ENCODE measurements around the gene PRODH2.

The PRODH2 gene

GRCh38 chr19:35812220-35813042, at the start of gene PRODH2:
PRODH2 (minus strand) TSS chr19:35812845; CDS start chr19:35812805, 40 bp downstream.
- TF ChIP-seq, protein P1, sequence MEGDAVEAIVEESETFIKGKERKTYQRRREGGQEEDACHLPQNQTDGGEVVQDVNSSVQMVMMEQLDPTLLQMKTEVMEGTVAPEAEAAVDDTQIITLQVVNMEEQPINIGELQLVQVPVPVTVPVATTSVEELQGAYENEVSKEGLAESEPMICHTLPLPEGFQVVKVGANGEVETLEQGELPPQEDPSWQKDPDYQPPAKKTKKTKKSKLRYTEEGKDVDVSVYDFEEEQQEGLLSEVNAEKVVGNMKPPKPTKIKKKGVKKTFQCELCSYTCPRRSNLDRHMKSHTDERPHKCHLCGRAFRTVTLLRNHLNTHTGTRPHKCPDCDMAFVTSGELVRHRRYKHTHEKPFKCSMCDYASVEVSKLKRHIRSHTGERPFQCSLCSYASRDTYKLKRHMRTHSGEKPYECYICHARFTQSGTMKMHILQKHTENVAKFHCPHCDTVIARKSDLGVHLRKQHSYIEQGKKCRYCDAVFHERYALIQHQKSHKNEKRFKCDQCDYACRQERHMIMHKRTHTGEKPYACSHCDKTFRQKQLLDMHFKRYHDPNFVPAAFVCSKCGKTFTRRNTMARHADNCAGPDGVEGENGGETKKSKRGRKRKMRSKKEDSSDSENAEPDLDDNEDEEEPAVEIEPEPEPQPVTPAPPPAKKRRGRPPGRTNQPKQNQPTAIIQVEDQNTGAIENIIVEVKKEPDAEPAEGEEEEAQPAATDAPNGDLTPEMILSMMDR (conservative IDR thresholded peaks at IDR 0.05), result no peak
- no peak for TF ChIP-seq ZFX (IDR thresholded peaks at IDR 0.05)
- no peak within 1 kb of the TSS for H3K27ac ChIP-seq

DNA sequence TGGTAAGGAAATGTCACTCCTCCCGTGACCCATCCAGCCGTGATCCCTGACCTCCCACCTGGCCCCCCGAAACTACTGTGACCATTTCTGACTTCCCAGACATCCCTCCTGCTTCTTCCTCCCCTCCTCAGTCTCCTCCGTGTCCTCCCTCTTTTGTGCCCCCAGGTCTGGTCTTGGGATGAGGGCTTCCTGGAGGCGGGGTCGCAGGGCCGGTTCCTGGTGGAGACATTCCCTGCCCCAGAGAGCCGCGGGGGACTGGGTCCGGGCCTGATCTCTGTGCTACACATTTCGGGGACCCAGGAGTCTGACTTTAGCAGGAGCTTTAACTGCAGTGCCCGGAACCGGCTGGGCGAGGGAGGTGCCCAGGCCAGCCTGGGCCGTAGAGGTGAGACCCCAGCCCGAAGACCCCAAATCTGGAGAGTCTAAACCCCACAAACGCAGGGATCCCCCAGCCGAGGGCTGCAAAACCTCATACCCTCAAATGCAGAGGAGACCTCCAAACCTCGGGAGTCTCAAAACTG, 49.1 kb upstream of the PRODH2 start:
- no peak for TF ChIP-seq ZFX (IDR thresholded peaks at IDR 0.05)
- TF ChIP-seq, protein P1 (conservative IDR thresholded peaks at IDR 0.05), result no peak
- H3K27ac ChIP-seq, result no peak overlapping the region

DNA sequence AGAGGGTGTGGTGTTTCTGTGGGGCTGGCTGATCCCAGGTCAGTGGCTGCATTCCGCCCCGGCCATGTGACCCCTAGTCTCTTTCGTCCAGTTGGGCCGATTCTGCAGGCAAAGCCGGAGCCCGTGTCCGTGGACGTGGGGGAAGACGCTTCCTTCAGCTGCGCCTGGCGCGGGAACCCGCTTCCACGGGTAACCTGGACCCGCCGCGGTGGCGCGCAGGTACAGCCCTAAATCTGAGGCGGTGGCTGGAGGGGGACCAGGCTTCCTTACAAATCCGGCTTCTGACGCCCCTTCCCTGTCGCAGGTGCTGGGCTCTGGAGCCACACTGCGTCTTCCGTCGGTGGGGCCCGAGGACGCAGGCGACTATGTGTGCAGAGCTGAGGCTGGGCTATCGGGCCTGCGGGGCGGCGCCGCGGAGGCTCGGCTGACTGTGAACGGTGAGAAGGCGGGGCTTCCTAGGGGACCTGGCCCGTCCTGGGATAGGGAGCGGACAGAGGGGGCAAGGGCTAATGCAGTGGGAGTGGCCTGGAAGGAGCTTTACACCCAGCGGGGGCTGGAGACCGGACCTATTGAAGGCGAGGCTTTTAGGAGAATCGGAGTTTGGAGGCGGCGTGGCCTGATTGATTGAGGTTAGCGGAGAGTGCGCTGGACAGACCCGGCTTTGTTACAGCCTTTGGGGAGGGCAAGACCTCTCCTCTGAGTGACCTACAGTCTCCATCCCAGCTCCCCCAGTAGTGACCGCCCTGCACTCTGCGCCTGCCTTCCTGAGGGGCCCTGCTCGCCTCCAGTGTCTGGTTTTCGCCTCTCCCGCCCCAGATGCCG, 48.4 kb upstream of the PRODH2 start:
- no peak overlapping the region for H3K27ac ChIP-seq
- TF ChIP-seq, protein P1 (conservative IDR thresholded peaks at IDR 0.05), result no peak
- no peak for TF ChIP-seq ZFX (IDR thresholded peaks at IDR 0.05)

- TF ChIP-seq, protein P1 (conservative IDR thresholded peaks at IDR 0.05), result no peak
- TF ChIP-seq ZFX (IDR thresholded peaks at IDR 0.05), result no peak
- H3K27ac ChIP-seq, result no peak overlapping the region
Observed at GRCh38 chr19:35860436-35860817, 47.8 kb upstream of the PRODH2 start.

- TF ChIP-seq ZFX (IDR thresholded peaks at IDR 0.05), result no peak
- TF ChIP-seq, protein P1 (conservative IDR thresholded peaks at IDR 0.05), result no peak
- no peak overlapping the region for H3K27ac ChIP-seq
Observed at GRCh38 chr19:35859414-35859813, 46.8 kb upstream of the PRODH2 start.

DNA sequence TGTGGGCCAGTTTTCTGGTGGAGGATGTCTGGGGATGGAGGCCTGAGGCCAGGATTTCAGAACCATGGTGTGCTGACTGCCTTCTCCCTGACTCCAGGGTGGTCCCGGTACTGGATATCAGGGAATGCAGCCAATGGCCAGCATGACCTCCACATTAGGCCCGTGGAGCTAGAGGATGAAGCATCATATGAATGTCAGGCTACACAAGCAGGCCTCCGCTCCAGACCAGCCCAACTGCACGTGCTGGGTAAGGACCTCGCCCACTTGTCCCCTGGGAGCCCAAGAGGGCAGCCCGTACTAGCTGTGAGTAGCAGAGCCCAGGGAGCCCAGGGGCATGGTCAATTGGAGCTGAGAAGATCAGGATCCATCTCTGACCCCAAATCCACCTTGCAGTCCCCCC, 45.7 kb upstream of the PRODH2 start:
- no peak for TF ChIP-seq ZFX (IDR thresholded peaks at IDR 0.05)
- TF ChIP-seq, protein P1 (conservative IDR thresholded peaks at IDR 0.05), result no peak
- H3K27ac ChIP-seq, result no peak overlapping the region

Measured in C4-2B (cell line).